GM21529 (cell line): Measurements from ENCODE around the gene MYCBP2.
"Not testable (repeated sequence)": the region's sequence is repeated elsewhere in the genome, so short reads cannot be mapped to it uniquely, and the experiment has no call there.

ENCODE experiments used
- ATAC-seq: cut with Tn5 transposase; IDR thresholded peaks from one replicate; pipeline ENCODE4 v1.9.1; 2021; ENCODE audit not compliant: unreplicated experiment

The MYCBP2 gene, protein sequence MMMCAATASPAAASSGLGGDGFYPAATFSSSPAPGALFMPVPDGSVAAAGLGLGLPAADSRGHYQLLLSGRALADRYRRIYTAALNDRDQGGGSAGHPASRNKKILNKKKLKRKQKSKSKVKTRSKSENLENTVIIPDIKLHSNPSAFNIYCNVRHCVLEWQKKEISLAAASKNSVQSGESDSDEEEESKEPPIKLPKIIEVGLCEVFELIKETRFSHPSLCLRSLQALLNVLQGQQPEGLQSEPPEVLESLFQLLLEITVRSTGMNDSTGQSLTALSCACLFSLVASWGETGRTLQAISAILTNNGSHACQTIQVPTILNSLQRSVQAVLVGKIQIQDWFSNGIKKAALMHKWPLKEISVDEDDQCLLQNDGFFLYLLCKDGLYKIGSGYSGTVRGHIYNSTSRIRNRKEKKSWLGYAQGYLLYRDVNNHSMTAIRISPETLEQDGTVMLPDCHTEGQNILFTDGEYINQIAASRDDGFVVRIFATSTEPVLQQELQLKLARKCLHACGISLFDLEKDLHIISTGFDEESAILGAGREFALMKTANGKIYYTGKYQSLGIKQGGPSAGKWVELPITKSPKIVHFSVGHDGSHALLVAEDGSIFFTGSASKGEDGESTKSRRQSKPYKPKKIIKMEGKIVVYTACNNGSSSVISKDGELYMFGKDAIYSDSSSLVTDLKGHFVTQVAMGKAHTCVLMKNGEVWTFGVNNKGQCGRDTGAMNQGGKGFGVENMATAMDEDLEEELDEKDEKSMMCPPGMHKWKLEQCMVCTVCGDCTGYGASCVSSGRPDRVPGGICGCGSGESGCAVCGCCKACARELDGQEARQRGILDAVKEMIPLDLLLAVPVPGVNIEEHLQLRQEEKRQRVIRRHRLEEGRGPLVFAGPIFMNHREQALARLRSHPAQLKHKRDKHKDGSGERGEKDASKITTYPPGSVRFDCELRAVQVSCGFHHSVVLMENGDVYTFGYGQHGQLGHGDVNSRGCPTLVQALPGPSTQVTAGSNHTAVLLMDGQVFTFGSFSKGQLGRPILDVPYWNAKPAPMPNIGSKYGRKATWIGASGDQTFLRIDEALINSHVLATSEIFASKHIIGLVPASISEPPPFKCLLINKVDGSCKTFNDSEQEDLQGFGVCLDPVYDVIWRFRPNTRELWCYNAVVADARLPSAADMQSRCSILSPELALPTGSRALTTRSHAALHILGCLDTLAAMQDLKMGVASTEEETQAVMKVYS (N-terminal part only)

DNA sequence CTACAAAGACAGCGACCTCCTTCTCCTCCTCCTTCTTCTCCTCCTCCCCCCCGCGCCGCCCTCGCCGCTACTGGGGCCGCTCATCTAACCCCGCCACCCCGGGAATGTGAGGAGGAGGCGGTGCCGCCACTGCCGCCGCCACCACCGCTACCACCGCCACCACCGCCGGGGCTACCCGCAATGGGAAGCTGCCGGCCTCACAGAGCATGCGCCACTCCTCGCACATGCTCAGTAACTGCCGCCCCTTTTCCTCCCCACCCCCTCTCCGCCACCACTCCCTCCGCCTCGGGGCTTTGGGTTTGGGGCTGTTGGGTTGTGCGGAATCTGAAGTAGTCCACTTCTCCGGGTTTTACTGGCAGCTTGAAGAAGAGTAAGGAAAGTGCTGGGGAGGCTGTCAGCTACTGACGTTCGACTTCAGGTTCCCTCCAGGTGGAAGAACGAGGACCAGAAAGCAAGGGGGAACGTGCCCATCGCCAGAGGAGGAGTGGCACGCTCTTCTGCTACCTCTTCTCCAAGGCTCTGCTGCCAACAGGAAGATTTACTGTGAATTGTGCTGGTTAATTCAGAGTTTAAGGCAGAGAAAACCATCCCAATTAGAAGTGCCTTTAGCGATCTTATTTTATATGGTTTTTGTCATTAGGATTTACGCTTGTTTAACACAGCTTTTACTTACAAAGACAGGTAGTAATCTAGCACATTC lies at the start of gene MYCBP2:
Gene MYCBP2 (minus strand): TSS at position 190 of the 700 bp plus-strand sequence. CDS start 319 bp downstream, outside the sequence.
- peak; percentile 54 for ATAC-seq

GRCh38 chr13:77375560-77376108 lies 48.7 kb upstream of the MYCBP2 start:
- ATAC-seq = no peak

- peak; percentile 74 for ATAC-seq
Observed at GRCh38 chr13:77374786-77375185, 47.9 kb upstream of the MYCBP2 start.

- no peak for ATAC-seq
Observed at GRCh38 chr13:77374339-77374738, 47.4 kb upstream of the MYCBP2 start.

- ATAC-seq = no peak
Observed at GRCh38 chr13:77373502-77373901, 46.6 kb upstream of the MYCBP2 start.

DNA sequence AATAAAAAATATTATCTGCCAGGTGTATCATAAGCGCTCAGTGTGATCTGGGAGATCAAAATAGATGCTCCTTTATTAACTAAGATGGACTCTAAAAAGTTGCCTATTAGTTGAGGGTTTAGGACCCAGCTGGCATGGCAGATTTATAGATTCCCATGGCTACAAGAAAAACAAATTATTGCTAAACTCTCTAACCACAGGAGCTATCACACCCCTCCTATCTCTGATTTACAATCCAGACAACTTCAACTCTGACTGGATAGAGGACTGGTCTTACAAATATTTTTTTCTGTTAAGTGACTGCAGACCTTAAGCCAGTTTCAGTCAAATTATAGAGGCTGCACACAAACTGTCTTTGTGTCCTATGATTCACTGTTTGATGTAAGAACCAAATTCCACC lies 45.4 kb upstream of the MYCBP2 start:
- ATAC-seq = no peak

- no peak for ATAC-seq
Observed at GRCh38 chr13:77370888-77371287, 44.0 kb upstream of the MYCBP2 start.

DNA sequence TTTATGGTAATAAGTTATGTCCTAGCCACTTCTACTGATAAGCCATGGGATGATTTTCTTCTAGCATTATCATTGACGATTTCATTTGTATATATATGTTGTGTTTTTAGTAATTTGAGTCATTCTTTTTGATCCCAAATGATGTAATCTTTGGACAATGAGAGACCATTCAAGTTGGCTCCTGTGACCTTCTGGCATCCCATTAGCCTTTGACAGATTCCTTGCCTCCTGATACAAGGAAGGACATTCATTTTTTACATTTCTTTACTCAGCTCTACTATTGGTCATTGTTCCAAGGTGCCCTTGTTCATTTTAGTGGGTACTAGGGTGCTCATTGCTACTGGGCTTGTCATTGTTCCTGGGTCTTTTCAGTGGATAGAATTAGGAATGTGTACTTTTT lies 35.3 kb upstream of the MYCBP2 start:
- no peak for ATAC-seq

DNA sequence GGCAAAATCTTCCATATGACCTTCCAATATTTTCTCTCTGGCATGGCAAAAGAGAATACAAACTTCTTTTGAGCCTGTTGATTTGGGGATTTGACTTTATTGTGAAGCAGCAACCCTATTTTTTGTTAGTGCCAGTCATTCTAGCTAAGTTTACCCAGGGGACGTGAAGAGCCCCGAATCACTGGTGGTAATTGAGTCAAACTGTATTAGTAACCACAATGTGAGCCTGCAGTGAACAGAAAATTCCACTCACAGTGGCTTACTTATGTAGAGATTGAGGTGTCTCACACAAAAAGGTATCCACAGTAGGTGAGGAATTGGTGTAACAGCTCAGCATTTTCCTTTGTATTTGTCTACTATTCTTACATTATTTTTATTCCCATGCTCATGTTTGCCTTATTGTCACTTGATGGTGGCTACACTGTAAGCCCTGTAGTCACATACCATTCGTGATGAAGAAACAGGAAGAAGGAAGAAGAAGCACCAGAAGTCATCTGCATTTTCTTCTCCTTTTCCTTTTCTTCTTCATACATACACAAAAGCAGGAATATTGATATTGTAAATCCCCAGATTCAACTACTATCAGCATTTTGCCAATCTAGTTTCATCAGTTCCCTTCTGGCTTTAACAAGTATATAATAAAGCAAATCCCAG lies 33.3 kb upstream of the MYCBP2 start:
- no peak for ATAC-seq

DNA sequence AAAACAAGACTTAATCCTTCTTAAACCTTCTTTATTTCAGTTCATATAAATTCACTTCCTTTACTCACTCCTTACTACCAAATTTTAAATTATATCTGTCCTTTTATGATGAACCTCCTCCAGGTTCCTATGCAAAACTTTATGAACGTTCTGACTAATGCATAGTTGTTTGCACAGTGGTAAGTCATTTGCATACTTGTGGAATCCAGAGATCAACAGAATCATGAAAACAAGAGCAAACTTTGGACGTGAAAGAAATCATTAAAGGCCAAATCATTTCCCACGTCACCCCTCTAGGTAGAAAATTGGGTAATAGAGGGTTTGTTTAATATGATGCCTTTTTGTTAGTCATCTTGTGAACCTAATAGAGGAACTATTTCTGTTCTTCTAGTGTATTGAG lies 32.3 kb upstream of the MYCBP2 start:
- no peak for ATAC-seq

DNA sequence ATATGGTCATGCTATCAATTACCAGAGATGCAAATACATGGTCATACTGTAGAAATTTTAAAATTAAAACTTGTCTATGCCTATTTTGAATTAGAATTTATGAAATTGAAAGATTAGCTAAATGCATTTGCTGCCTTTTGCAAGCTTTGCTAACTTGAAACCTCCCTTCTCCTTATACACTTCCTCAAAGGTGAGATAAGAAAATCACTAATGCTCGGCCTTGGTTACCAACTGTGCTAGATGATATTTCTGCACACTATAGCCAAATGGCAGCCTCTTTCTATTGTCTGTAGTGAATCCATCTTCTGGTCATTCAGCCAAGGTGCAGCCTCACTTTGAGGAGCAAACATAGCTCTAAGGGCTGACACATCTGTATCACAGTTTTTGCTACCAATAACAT lies 31.1 kb upstream of the MYCBP2 start:
- ATAC-seq = no peak

DNA sequence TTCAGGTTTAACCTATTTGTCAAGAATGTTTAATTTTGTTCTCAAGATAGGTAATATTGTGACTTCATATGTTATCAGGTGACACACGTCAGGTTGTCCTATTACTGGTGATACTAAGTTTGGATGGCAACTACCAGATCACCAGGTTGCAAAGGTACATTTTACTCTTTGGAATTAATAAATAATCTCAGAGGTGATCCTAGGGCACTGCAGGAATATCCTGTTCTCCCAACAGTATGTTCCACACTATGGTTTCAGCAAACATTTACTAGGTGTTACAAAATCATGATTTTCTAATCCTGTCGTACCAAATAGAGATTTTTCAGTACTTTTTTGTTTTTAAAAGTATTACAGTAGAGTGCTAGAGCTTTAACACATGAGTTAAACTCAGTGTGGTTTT lies 29.3 kb upstream of the MYCBP2 start:
- ATAC-seq = no peak

- ATAC-seq = no peak
Observed at GRCh38 chr13:77353995-77354394, 27.1 kb upstream of the MYCBP2 start.

GRCh38 chr13:77351315-77351714 lies 24.4 kb upstream of the MYCBP2 start:
- no peak for ATAC-seq

- ATAC-seq = no peak
Observed at GRCh38 chr13:77350811-77351210, 23.9 kb upstream of the MYCBP2 start.

DNA sequence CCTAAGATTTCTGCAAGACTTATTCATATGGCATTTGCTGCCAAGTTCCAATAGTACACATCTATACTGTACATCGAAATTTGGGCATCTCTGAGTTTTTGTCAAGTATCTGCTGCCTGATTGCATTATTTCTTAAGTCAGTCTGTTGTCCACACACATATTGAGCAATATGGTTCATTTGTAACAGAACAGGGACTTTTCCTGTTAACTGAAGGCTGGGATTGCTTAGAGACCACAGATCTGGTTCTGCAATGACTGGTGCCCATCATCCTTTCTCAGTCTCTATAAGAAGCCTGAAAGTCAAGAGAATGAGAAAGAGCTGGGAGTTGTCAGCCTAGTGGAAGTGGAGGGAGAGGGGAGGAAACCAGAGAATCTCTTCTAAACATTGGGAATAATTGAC lies 22.5 kb upstream of the MYCBP2 start:
- ATAC-seq = no peak

GRCh38 chr13:77347351-77347750 lies 20.5 kb upstream of the MYCBP2 start:
- not testable (repeated sequence) for ATAC-seq

- ATAC-seq = peak; percentile 70
Observed at GRCh38 chr13:77345150-77345780, 18.4 kb upstream of the MYCBP2 start.

- no peak for ATAC-seq
Observed at GRCh38 chr13:77343841-77344240, 16.9 kb upstream of the MYCBP2 start.
